Measurements from ENCODE around the gene STK11IP.
A peak's percentile ranks its signal among the peaks of the same experiment; 100 is the strongest.
"Not testable (repeated sequence)": the region's sequence is repeated elsewhere in the genome, so short reads cannot be mapped to it uniquely, and the experiment has no call there.

Gene STK11IP

DNA sequence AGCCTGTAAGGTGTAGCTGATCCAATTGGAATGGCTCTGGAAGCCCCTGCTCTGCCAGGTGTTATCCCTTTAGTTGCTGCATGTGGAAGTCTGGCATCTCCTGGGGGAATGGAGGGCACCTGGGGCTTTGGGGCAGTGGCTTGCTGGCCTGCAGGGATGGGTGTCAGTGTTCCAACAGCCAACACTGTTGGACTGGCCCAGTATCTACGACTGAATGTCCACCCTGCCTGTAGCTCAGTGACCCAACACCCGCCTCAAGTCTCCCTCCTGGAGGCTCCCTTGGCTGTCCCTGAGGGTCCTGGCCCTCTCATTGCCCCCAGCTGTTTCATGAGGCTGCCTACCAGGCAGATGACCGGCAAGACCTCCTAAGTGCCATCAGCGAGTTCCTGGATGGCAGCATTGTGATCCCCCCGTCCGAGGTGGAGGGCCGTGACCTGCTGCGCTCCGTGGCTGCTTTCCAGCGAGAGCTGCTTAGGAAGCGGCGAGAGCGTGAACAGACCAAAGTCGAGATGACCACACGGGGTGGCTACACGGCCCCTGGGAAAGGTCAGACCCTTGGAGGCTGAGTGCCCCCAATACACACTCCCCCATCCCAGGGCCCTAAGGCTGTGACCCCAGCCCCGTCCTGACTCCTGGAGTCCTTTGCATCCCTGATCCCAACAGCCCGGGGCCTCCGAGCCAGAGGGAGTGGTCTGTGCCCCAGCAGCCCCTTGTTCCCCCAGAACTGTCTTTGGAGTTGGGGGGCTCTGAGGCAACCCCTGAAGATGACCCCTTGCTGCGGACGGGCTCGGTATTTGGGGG, 37.5 kb downstream of the STK11IP start:
- DNase-seq = no peak

DNA sequence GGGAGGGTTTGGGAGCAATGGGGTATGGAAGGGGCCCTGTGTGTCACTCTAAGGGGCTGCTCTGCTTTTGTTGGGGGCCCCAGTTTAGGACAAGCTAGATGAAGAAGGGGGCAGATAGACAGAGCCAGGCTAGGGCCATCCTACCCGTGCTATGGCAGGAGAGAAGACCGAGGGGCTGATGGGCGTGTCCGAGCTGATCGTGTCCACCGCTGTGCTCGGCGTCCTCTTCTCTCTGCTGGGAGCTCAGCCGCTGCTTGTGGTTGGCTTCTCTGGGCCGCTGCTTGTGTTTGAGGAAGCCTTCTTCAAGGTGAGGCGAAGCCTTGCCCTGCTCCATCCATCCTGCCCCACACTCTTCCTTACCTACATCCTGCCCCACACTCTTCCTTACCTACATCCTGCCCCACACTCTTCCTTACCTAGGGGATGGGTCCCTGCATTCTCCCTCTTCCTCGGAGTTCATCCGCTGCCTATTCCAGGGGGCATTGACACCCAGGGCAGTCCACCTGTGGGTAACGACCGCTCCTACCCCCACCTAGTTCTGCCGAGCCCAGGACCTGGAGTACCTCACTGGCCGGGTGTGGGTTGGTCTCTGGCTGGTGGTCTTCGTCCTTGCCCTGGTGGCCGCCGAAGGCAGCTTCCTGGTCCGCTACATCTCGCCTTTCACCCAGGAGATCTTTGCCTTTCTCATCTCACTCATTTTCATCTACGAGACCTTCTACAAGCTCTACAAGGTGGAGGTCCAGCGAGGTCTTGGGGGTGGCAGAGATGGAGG, 38.7 kb downstream of the STK11IP start:
- DNase-seq = no peak

DNA sequence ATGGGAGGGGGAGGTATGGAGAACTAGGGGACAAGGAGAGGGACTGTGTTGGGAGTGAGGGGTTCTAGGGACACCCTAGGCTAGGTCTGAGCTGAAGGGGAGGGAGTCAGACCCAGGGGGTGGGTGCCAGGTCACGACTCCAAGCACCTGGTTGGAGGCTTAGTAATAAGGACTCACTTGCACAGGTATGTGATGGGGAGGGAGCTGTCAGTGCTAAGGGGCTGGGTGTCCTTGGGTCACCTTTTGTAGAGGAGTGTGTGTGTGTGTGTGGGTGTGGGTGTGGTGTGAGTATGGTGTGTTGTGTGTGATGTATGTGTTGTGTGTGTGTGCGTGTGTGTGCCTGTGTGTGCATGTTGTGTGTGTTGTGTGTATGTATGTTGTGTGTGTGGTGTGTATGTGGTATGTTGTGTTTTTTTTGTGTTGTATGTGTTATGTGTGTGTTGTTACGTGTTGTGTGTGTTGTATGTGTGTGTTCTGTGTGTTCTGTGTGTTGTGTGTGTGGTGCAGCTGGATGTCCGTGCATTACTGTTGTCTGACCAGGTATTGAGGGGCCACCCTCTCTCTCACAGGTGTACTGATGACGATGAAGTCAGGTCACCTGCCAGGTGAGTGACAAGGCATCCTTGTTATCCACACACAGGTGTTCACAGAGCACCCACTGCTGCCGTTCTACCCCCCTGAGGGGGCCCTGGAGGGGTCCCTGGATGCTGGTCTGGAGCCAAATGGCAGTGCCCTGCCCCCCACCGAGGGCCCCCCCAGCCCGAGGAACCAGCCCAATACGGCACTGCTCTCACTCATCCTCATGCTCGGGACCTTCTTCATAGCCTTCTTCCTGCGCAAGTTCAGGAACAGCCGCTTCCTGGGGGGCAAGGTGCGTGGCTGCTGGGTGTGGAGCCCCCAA, 39.5 kb downstream of the STK11IP start:
- no peak for DNase-seq

DNA sequence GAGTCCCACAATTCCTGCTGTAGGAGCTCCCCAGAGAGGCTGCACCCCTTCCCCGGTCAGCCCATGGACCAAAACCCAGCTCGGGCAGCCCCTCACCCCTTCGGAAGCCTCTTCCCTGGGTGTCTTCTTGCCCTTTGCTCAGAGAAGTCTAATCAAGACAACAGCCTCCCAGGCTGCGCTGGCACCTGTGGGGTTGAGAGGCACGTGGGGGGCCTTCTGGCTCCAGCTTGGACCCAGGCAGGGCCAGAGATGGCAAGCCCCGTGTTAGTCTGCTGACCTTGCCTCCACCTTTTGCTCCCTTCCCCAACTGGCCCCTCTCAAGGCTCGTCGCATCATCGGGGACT, 40.2 kb downstream of the STK11IP start:
- DNase-seq = no peak

DNA sequence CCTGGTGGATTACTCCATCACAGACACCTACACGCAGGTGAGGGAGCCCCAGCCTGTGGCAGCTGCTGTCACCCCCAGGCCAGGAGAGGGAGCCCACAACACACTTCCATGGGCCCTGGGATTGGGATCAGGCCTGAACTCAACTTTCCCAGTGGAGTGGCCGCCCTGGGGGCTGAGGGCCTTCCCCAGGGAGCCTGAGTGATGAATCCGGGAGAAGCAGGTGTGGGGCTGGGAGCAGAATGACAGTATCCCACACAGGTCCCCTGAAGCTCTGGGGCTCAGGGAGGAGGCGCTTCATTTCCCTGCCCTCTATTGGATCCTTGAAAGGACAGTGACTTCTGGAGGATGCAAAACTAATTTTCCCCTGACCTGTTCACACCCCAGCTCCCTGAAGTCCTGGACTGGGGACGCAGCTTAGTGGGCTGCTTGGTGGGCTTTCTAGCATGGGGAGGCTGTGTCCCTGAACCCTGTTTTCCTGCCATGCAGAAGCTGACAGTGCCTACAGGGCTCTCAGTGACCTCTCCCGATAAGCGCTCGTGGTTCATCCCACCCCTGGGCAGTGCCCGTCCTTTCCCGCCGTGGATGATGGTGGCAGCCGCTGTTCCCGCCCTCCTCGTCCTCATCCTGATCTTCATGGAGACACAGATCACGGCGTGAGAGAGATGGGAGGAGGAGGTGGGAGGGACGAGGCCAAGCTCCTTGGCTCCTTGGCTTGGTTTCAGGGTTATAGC, 40.7 kb downstream of the STK11IP start:
- no peak for DNase-seq

DNA sequence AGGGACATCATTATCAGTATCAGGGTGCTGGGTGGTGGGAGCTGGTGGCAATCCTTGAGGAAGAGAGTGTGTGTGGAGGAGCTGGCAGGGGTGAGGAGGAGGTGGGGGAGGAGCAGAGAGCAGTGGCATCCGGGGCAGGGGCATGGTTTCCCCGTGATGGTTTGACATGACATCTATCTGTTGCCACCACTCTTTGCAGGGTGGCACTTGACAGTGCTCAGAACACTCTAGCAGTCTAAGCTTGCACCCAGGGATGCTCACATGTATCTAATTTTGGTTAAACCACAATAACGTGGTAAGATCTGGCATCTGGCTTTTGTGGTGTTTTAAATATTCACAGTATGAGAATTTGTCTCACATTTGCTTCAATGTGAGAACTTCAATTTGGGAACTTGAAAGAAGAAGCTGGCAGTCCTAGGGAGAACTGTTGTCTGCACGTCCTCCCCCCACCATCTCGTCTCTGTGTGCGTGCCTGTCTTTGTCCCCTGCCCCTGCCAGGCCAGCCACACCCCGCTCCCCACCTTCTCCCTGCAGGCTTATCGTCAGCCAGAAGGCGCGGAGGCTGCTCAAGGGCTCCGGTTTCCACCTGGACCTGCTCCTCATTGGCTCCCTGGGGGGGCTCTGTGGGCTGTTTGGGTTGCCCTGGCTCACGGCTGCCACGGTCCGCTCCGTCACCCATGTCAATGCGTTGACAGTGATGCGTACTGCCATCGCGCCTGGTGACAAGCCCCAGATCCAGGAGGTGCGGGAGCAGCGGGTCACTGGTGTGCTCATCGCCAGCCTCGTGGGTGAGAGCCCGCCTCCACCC, 41.5 kb downstream of the STK11IP start:
- DNase-seq = no peak

DNA sequence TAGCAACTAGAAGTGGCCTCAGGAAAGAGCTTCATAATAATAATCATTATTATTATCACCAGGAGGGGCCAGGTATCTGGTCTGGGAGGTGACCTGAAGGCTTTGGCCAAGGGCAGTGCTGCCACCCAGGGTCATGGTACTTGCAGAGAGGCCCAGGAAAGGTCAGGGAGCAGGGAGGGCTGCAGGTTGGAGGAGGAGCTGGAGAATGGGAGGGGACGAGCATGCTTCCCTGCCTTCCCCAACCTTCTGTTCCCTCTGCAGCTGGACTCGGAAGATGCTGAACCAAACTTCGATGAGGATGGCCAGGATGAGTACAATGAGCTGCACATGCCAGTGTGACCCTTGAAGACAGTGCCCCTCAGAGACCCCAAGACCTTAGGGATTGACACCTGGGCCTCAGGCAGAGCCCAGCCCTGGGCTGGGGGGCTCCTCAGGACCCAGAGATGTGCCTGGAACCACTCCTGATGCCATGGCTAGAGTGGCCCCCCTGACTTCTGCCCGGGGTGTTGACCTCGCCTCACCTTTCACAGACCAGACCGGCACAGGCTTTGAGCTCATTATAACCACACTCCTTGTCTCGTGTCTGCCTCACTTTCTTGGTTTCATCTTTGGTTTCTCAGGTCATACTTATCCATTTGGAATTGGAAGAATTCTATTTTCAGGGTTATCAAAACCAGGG, 43.9 kb downstream of the STK11IP start:
- DNase-seq = no peak

DNA sequence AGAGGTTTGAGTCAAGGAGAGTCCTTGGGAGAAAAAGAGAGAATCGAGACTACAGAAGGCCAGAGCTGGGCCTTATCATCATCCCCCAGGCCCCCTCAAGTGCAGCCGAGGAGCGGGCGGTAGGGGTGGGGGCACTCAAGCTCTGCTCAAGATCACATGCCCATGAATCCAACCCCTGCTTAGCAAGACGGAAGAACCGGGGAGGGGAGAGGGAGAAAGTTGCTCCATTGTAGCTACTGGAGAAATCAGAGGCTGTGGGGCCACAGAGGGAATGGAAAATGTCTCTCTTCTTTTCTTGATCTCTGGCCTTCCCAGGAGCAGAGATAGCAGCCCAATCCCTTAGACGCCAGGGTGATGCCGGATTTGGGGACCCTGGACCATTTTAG, 44.4 kb downstream of the STK11IP start:
- DNase-seq = no peak

DNA sequence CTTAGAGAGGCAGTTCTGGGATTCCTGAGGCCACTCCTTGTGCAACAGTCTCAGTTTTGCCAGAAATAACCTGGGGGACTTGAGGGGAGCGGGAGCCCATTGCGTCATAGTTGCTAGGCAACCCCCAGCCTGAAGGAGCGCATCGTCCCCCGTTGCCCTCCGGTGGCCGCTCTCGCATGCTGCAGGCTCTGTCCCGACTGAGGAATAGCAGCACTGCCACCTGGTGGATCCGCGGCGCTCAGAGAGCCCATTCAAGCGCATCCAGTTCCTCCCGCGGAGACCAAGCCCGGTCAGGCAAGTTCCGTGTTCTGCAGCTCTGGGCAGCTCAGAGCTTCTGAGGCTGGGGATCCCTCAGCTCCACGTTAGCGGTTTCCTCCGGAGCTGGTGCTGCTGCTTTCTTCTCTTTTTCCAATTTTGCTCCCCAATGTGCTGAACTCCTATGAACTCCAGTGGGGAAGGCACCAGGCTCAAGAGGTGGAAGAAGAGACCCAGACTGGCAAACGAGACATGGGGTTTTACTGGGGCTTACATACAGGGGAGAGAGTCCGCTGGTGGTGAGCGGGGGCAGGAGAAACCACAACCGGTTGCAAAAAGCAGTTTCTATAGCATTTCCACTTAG, 44.9 kb downstream of the STK11IP start:
- DNase-seq = peak; percentile 71

DNA sequence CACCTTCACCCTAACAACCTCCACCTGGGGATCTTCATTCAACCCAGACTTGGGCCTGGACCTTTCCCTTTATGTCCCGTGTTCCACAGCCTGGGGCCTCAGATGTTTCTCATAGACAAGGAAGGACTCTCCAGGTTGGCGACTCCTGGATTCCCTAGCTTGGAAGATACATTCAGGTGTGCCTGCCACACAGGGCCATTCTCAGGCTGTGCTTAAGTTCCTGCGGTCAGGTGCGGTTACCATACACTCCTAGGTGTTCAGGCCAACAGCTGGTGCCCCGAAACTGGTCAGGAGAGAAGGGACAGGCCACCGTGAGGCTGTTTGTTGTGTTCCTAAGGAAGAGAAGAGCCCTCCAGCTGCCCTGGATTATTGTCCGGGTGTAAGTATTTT, 45.4 kb downstream of the STK11IP start:
- DNase-seq = no peak

DNA sequence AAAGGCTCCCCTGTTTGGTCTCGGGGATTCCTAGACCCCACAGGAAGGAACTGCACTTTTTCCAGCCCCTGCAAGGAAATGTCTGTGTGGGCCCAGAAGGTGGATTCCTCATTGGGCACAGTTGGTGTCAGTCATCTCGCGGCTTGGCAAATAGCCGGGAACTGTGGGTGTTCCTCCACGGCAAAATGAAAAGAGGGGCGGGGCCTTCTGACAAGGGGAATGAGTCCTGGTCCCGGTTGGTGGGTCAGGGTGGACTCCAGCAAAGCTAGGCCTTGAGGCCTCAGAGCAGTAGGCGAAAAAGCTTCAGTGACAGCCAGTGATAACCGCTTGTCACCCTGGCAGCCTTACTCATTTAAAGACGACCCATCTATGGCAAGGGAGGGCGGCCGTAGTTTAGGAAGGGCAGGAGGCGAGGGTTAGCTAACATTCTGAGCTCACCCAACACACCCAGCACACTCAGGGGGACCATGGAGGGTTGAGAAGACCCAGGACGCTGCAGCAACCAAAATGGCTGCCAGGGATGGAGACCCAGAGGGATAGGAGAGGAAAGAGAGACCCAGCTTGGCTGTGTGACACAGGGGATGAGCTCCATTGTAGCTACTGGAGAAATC, 46.2 kb downstream of the STK11IP start:
- no peak for DNase-seq

DNA sequence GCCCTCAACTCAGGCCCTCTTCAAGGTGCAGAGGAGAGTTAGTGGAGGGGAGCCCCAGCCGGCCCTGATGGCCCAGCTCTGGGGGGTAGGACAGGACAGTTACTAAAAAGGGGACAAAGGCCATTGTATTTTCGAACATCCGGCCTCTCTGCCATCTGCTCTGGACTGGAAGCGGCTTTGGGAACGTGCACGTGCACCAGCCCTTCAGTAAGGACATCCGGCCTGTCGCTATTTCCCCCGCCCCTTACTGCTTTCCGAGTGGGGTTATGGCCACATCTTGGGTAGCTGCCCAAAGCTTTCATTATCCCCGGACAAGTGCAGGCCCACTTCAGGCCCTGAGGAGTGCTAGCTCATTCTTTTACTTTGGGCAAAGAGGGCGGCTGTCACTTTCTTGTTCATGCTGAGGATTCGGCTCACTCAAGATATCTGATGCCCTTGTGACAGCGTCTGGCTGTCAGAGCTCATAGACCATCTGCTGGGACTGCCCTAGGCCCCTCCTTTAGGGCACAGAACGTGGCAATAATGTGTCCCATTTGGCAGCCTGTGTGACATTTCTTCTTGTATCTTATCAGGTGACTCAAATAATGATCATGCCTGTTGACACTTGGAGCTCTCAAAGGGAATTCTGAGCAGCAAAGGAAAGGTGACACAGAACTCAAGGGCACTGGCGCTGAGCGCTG, 47.3 kb downstream of the STK11IP start:
- DNase-seq = no peak

DNA sequence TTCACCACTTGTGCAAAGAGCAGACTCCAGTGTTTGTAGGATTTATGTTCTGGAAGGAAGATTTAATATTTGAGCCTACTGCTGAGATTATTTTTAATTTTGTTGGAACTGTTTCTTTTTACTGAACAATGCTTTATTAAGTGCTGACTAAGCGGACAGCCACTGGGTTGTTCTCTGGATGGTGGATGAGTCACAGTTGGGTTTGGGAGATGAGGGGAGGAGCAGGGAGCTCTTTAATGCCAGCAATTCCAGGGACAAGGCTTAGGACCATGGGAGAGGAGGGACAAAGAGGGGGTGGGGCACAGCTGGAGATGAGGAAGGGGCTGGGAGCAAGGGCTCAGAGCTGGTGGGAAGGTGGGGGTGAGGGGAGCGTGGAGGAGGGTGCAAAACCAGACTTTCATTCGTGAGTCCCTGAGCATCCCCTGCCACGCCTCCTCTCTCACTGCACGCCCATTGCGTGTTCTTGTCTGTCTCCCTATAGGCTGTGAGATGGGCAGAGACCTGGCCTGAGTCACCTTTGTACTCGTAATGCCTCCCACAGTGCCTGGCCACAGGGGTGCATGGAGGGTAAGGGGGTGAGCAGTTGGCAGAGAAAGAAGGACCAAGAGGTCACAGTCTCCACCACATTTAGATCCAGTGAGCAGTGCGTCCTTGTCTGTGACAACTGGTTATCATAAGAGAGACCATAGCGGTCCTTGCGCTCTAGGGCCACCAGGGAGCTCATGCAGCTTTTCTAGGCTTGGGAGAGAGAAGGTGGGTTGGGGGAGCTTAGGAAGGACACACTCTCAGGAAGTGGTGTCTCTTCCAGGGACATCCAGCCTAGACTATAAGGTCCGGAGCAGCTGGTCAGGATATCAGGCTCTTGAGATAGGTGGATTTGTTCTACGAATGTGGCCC, 48.2 kb downstream of the STK11IP start:
- no peak for DNase-seq

DNA sequence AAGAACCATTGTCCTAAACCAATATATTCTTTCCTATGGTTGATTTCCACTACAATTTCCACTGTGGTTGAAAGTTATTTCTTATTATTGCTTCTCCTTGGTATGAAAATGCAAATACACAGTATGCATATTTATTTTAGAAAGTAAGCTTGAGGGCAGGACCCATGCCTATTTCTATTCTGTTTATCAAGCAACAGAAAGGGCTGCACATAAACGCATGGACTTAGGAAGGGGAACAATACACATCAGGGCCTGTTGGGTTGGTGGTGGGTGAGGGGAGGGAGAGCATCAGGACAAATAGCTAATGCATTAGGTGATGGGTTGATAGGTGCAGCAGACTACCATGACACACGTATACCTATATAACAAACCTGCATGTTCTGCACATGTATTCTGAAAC, 50.5 kb downstream of the STK11IP start:
- DNase-seq = no peak

DNA sequence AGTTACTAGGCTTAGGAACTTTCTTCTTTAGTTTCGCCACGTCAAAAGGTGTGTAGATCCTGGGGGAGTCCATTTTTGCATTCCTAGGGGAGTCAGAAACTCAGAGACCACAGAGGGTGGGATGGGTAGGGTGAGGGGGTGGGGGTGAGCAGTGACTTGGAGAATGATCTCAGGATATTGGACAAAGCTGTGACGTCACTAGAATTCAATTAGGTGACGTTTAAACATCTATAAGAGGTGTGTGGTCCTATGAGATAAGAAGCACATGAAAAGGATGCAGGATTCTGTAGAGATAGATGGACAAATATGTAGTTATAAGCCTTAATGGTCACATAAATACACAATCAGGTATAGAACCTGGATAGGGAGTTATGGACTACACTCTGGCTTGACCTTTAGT, 51.3 kb downstream of the STK11IP start:
- DNase-seq = no peak

DNA sequence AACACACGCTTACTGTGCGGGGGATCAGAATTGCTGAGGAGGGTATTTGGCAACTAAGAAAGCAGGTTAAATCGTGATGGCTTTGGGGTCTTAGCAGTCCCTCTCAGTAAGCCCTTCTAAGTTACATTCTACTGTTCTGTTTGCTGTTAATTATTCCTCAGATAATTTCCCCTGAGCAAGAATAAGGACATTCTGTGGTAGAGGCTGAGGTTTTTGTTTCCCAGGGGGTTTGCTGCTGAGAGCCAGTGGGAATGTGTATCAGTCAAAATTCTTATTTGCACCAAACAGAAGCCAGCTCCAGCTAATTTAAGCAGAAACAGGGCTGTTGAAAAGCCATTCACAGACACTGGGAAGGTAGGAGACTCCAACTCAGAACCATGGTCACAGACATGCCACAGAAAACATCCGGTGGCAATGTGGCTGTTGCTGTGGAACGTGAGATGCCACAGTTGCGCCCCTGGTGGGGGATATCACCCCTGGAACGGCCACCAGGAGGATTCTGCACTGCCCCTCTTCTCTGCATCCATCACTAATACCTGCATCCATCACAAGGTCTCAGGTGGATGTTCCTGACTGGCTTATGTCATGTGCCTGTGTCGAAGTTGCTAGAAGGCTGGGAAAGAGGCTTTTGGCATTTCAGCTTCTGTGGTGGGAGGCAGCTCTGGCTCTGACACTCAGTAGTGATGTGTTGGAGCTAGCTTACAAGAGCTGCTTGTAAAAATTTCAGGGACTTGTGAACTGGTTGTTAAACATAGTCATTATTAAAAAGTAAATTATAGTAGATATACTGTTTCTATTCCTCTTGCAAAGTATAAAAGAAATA, 53.0 kb downstream of the STK11IP start:
- DNase-seq = no peak

DNA sequence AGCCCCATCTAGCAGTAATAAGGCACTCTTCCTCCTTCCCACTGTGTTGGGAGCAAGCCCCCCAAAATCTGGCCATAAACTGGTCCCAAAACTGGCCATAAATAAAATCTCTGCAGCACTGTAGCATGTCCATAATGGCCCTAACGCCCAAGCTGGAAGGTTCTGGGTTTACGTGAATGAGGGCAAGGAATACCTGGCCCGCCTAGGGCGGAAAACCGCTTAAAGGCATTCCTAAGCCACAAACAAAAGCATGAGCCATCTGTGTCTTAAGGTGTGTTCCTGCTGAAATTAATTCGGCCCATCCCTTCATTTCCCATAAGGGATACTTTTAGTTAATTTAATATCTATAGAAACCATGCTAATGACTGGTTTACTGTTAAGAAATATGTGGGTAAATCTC, 54.0 kb downstream of the STK11IP start:
- not testable (repeated sequence) for DNase-seq

DNA sequence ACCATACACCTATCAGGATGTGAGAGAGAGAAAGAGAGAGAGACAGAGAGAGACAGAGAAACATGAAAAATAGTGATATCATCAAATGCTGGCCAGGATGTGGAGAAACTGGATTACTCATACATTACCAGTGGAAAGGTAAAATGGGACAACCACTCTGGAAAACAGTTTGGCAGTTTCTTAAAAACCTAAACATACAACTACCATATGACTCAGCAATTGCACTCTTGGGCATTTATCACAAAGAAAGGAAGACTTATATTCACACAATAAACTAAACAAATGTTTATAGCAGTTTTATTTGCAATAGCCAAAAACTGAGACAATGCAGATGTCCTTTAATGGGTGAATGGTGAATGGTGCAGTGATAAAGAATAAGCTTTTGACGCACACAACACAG, 58.9 kb downstream of the STK11IP start:
- DNase-seq = no peak

Measured in GF-D8 (cell line).